Spleen (tissue), 11 donors: ENCODE measurements around the gene REXO4. TPM values are rescaled to one million over a fixed set of nuclear protein-coding genes. Genes with fewer than 3 reads are reported as not detected.
"Not testable (repeated sequence)": the region's sequence is repeated elsewhere in the genome, so short reads cannot be mapped to it uniquely, and the experiment has no call there.

Source experiments
- DNase-seq: peaks from one replicate; pipeline ENCODE4 v3.0.0-alpha.2; 2020
- H3K27ac ChIP-seq, 8 donors: fragments of 200-600 bp; sonication (generic) in 7 of 8; 1 replicate in 4 of 8; 2 replicates in 4 of 8; pipeline versions ENCODE4 v1.5.0 to v1.8.0; 2016 to 2021; ENCODE audit warnings: inconsistent platforms in 4 of 8, mild to moderate bottlenecking in 4 of 8, moderate library complexity in 1 of 8
- H3K27me3 ChIP-seq, 7 donors: fragments of 200-600 bp; sonication (generic) in 6 of 7; replicated peaks in 1 of 7; 1 replicate in 4 of 7; 2 replicates in 3 of 7; pipeline versions ENCODE4 v1.5.0 to v1.8.0; 2016 to 2021; ENCODE audit warnings: inconsistent platforms in 3 of 7, mild to moderate bottlenecking in 1 of 7
- H3K36me3 ChIP-seq, 6 donors: fragments of 200-600 bp; sonication (generic) in 5 of 6; 1 replicate in 4 of 6; 2 replicates in 2 of 6; pipeline versions ENCODE4 v1.5.0 to v1.8.0; 2016 to 2021; ENCODE audit warnings: inconsistent platforms in 2 of 6
- H3K4me1 ChIP-seq, 6 donors: fragments of 200-600 bp; sonication (generic) in 5 of 6; 1 replicate in 3 of 6; 2 replicates in 3 of 6; pipeline versions ENCODE4 v1.5.0 to v1.8.0; 2016 to 2021; ENCODE audit warnings: inconsistent platforms in 3 of 6
- H3K4me3 ChIP-seq, 8 donors: fragments of 200-600 bp; sonication (generic) in 7 of 8; 1 replicate in 4 of 8; 2 replicates in 4 of 8; pipeline versions ENCODE4 v1.5.0 to v1.8.0; 2016 to 2021; ENCODE audit warnings: inconsistent platforms in 4 of 8, mild to moderate bottlenecking in 4 of 8, moderate library complexity in 2 of 8
- H3K9me3 ChIP-seq, 8 donors: fragments of 200-600 bp; sonication (generic) in 7 of 8; 1 replicate in 4 of 8; 2 replicates in 4 of 8; pipeline versions ENCODE4 v1.5.0 to v1.8.0; 2016 to 2021; ENCODE audit warnings: inconsistent platforms in 4 of 8
- CTCF ChIP-seq, 11 experiments: fragments of 200-600 bp in 7 of 11; fragments of 450-650 bp in 4 of 11; sonication (generic) in 4 of 11; IDR thresholded peaks in 8 of 11; conservative IDR thresholded peaks in 3 of 11; 1 replicate in 7 of 11; 2 replicates in 4 of 11; pipeline versions ENCODE4 v1.4.0 to v1.8.0; 2016 to 2021; ENCODE audit warnings: antibody characterized with exemption in 11 of 11, inconsistent platforms in 4 of 11, mild to moderate bottlenecking in 1 of 11
- POLR2A ChIP-seq, 3 donors: fragments of 450-650 bp; IDR thresholded peaks; one replicate each; pipeline ENCODE4 v1.5.1; 2017; ENCODE audit warnings: antibody characterized with exemption in 3 of 3, mild to moderate bottlenecking in 1 of 3
- POLR2AphosphoS5 ChIP-seq, 3 donors: sonication (generic); formaldehyde crosslinking; IDR thresholded peaks; one replicate each; pipeline ENCODE4 v1.5.1; 2017; ENCODE audit warnings: antibody characterized with exemption in 3 of 3
- WGBS, 5 donors: extraction: QIAGEN DNeasy Blood & Tissue Kit in 3 of 5; methylation state at CpG; one replicate each; pipeline versions ENCODE4 v1.1.5 to v1.1.7; 2013 to 2018; 5-methylcytosine and 5-hydroxymethylcytosine counted together
- intact Hi-C: fragments of 100-400 bp; cut with DNase I; formaldehyde crosslinking; loops from one replicate; pipeline ENCODE4 v1.15.0; 2023; ENCODE audit warnings: low total_unique reads
- polyA plus RNA-seq, 3 donors: library from polyadenylated mRNA; stranded (reverse); fragments of 200-250 nt; gene quantifications; one replicate each; pipeline ENCODE4 v1.2.1, GENCODE V29; 2013
- total RNA-seq, 7 donors: library from RNA; depleted of rRNA in 3 of 7; stranded (reverse); fragments of >200 nt in 3 of 7; fragmentation: NEBNext Ultra II Directional in 4 of 7; extraction: Animal tissue kit (Norgen Biotek cat#: 25700) in 4 of 7; gene quantifications; one replicate each; pipeline versions ENCODE4 v1.1.0 to v1.2.1, GENCODE V29; 2016 to 2021
- donor health status: healthy with polysubstance abuse.
- donor health status: DM: no; HTN: no; CAD: no; lungs with moderate emphysema.
- donor health status: DM: no; HTN: no; CAD: no.
- donor health status: Bipolar disorder and iron deficiency.
- donor health status: healthy.
- donor health status: DM: no; HTN: no; CAD: no.
- donor health status: DM: yes; HTN: yes; CAD: no.

The REXO4 gene
- total and polyA plus RNA-seq, 10 donors = 20.0 to 25.8 (median 22.6) TPM

DNA sequence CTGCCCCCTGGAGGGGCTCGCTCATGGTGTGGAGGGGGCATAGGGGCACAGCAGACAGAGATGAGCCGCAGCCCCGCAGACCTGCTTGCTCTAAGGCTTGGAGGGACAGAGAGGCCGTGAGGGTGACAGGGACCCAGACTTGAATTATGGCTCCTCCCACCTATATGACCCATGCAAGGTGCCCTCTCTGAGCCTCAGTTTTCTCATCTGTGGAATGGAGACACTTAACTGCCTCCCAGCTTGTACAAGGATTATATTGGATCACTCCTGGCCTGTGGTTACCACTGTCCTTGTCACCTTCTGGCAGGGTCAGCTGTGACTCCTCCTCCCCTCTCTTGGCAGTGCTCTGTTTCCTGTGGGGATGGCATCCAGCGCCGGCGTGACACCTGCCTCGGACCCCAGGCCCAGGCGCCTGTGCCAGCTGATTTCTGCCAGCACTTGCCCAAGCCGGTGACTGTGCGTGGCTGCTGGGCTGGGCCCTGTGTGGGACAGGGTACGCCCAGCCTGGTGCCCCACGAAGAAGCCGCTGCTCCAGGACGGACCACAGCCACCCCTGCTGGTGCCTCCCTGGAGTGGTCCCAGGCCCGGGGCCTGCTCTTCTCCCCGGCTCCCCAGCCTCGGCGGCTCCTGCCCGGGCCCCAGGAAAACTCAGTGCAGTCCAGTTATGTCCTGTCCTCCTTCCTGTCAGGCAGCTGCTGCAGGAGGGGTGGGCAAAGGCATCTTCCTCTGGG, 37.3 kb upstream of the REXO4 start:
- DNase-seq = peak; percentile 76
- Histone ChIP-seq H3K9me3 (no peaks in the 10 kb centered on the region), H3K36me3 (no peaks in the 10 kb centered on the region), H3K4me1 (peaks cover 0 to 13% (median 11%) of the 10 kb centered on the region in 6 donors), H3K27me3 (no peaks in the 10 kb centered on the region), H3K27ac (no peak overlapping the region), H3K4me3 (no peak overlapping the region)
- TF ChIP-seq CTCF (IDR thresholded peaks at IDR 0.05 in 8 of 11, conservative IDR thresholded peaks at IDR 0.05 in 3 of 11) = no peak
- no peak for TF ChIP-seq POLR2A (IDR thresholded peaks at IDR 0.05)
- no peak for TF ChIP-seq POLR2AphosphoS5 (IDR thresholded peaks at IDR 0.05)
- 83 to 95% (median 90%) methylated on average over 17 to 20 of the region's 20 CpGs for WGBS, 5 donors
- intact Hi-C loops = no loop called here

DNA sequence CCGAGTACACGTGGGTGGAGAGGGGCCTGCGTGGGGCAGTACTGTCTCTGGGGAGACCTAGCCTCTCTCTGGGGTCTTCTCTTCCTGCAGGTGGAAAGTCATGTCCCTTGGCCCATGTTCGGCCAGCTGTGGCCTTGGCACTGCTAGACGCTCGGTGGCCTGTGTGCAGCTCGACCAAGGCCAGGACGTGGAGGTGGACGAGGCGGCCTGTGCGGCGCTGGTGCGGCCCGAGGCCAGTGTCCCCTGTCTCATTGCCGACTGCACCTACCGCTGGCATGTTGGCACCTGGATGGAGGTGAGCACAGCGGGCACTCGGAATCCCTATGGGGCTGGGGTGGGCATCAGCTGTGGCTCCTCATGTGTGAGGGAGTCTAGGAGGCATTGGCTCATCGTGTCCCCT, 36.5 kb upstream of the REXO4 start:
- peaks cover 0 to 9% (median 8%) of the 10 kb centered on the region in 6 donors for H3K4me1 ChIP-seq
- H3K27ac ChIP-seq = no peak overlapping the region
- TF ChIP-seq POLR2A (IDR thresholded peaks at IDR 0.05) (no peak), CTCF (IDR thresholded peaks at IDR 0.05 in 8 of 11, conservative IDR thresholded peaks at IDR 0.05 in 3 of 11) (no peak), POLR2AphosphoS5 (IDR thresholded peaks at IDR 0.05) (no peak)
- no peak overlapping the region for H3K4me3 ChIP-seq
- intact Hi-C loops = no loop called here
- no peak for DNase-seq
- H3K27me3 ChIP-seq = no peaks in the 10 kb centered on the region
- H3K36me3 ChIP-seq = no peaks in the 10 kb centered on the region
- 79 to 86% (median 85%) methylated on average over 9 to 19 of the region's 19 CpGs for WGBS, 5 donors
- H3K9me3 ChIP-seq = no peaks in the 10 kb centered on the region

- no peak overlapping the region for H3K4me3 ChIP-seq
- no peaks in the 10 kb centered on the region for H3K36me3 ChIP-seq
- no peak for TF ChIP-seq POLR2A (IDR thresholded peaks at IDR 0.05)
- no peak overlapping the region for H3K27ac ChIP-seq
- no peak for DNase-seq
- 74 to 86% (median 81%) methylated on average over 11 of the region's 11 CpGs for WGBS, 5 donors
- H3K9me3 ChIP-seq = no peaks in the 10 kb centered on the region
- H3K27me3 ChIP-seq = no peaks in the 10 kb centered on the region
- intact Hi-C loops = no loop called here
- H3K4me1 ChIP-seq = peaks cover 0 to 2% (median 2%) of the 10 kb centered on the region in 6 donors
These were observed 35.8 kb upstream of the REXO4 start for GRCh38 chr9:133453651-133454050.

DNA sequence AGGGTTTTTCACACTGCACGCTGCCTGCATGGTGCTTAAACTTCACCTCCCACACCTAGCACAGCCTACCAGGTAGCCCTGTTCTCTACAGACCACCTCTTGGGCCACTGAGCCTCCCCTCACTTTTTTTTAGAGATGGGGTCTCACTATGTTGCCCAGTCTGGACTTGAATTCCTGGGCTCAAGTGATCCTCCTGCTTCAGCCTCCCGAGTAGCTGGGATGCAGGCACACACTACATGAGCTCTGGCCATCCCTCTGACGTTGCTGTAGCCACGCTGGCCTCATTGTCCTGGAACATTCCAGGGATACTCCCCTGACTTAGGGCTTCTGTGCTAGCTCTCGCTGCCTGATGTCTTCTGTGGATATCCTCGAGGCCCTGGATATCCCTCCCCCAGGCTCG, 34.8 kb upstream of the REXO4 start:
- no peaks in the 10 kb centered on the region for H3K4me1 ChIP-seq
- no peak overlapping the region for H3K4me3 ChIP-seq
- intact Hi-C loops = no loop called here
- no peaks in the 10 kb centered on the region for H3K27me3 ChIP-seq
- H3K9me3 ChIP-seq = no peaks in the 10 kb centered on the region
- no peak for DNase-seq
- WGBS, 5 donors = 84 to 99% (median 86%) methylated on average over 7 of the region's 7 CpGs
- H3K36me3 ChIP-seq = no peaks in the 10 kb centered on the region
- H3K27ac ChIP-seq = no peak overlapping the region
- no peak for TF ChIP-seq POLR2A (IDR thresholded peaks at IDR 0.05)
- TF ChIP-seq CTCF (IDR thresholded peaks at IDR 0.05 in 8 of 11, conservative IDR thresholded peaks at IDR 0.05 in 3 of 11) = no peak
- no peak for TF ChIP-seq POLR2AphosphoS5 (IDR thresholded peaks at IDR 0.05)

GRCh38 chr9:133451865-133452264, 34.1 kb upstream of the REXO4 start:
- H3K36me3 ChIP-seq, DNase-seq, H3K9me3 ChIP-seq, H3K4me1 ChIP-seq, H3K4me3 ChIP-seq, H3K27ac ChIP-seq, intact Hi-C loops, H3K27me3 ChIP-seq: not testable (repeated sequence)
- 74 to 90% (median 83%) methylated on average over 5 of the region's 5 CpGs for WGBS, 5 donors
